Activated T-helper 1 cell treated with anti-CD3 and anti-CD28 coated beads, Interleukin-2, amount 50 U/mL, for 16 hours (primary cell): ENCODE data around the gene RAB33B.
"Not testable (repeated sequence)": the region's sequence is repeated elsewhere in the genome, so short reads cannot be mapped to it uniquely, and the experiment has no call there.

Source experiments
- DNase-seq, 2 donors: peaks; one replicate each; pipeline ENCODE4 v3.0.0-alpha.2; 2020; ENCODE audit warnings: low read depth in 1 of 2, low spot score in 1 of 2

The RAB33B gene

DNA sequence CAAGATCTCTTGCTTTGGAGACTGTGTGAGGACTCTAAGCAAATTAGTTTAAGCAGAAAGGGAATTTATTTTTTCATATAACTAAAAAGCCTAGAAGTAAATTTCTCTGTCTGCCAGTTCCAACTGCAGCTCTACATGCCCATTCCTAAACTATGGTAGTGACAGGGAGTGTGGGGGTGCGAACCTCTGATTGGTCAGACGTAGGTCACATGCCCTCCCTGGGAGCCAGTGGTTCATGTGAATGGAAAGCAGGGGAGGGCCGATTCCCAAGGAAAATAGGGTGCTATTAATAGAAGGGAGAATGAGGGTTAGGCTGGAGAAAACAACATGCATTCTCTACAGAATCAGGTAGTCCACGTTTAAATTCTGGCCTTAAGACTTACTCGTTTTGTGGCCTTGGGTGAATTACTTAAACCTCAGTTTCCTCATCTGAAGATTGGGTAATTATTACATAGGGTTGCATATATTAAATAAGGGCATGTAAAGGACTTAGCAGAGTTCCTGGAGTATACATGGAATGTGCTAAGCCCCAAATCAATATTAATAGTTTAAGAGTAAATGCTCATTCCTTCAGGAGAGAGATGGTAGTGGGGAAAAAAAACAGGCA lies 7.2 kb downstream of the RAB33B start:
- DNase-seq = no peak

GRCh38 chr4:139464512-139464911 lies 10.6 kb downstream of the RAB33B start:
- not testable (repeated sequence) for DNase-seq

- no peak for DNase-seq
These were observed 12.0 kb downstream of the RAB33B start for GRCh38 chr4:139465922-139466321.

- not testable (repeated sequence) for DNase-seq
These were observed 14.8 kb downstream of the RAB33B start for GRCh38 chr4:139468756-139469155.

DNA sequence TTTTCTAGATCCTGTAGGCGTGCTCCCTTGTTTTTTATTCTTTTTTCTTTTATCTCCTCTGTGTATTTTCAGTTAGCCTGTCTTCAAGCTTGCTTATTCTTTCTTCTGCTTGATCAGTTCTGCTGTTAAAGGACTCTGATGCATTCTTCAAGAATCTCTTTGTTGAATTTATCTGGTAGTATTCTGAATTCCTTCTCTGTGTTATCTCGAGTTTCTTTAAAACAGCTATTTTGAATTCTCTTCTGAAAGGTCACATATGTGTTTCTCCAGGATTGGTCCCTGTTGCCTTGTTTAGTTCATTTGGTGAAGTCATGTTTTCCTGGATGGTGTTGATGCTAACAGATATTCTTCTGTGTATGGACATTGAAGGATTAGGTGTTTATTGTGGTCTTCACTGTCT lies 15.3 kb downstream of the RAB33B start:
- no peak for DNase-seq

DNA sequence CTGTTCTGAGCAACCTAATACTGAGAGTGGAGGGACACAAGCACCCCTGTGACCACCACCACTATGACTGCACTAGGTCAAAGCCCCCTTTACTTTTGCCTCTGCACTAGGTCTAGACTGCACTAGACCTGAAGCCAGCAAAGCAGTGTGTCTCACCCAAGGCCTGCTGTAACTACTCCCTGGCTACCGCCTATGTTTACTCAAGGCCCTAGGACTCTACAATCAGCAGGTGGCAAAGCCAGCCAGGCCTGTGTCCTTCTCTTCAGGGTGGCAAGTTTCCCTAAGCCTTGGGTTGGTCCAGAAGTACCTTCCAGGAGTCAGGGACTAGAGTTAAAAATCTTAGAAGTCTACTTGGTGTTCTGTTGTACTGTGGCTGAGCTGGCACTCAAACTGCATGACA lies 15.9 kb downstream of the RAB33B start:
- no peak for DNase-seq

DNA sequence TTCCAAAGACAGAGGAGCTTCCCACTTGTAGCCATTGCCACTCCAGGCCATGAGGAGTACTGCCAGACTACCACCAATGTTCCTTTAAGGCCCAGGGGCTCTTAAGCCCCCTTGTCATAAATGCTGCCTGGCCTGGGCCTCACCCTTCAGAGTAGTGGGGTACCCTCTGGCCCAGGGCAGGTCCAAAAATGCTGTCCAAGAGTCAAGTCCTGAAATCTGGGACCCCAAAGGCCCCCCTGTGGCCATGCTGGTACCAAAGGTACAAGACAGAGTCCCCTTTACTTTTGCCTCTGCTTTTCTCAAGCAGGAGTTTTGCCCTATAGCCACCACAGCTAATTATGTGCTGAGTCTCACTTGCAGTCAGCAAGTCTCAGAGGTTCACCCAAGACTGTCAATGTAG lies 16.4 kb downstream of the RAB33B start:
- no peak for DNase-seq

DNA sequence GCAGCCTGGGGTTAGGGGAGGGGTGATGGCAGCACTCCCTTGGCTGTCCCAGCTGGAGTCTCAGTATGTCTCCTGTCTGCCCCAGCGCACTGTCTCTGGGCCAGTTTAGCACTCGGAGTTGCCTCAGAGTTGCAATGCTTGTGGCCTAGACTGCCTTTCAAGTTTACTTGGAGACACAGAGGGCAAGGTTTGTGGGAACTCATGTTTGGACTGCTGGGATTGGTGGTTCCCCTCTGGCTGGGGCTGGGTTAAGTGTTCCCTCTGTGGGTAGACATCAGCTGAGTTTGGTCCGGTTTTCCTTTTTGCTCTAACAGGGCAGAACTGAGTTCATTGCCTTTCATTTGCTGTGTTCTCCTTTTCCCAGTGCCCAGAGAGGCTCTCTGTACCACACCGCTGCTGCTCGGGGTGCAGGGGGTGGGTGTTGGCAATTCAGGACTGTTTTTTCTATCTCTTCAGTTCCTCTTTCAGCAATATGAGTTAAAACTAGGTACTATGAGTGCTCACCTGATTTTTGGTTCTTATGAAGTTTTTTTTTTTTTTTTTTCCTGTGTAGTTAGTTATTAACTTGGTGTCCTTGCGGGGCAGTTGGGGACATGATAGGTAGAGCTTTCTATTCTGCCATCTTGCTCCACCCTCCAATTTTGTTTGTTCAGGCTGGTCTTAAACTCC lies 17.2 kb downstream of the RAB33B start:
- DNase-seq = no peak

DNA sequence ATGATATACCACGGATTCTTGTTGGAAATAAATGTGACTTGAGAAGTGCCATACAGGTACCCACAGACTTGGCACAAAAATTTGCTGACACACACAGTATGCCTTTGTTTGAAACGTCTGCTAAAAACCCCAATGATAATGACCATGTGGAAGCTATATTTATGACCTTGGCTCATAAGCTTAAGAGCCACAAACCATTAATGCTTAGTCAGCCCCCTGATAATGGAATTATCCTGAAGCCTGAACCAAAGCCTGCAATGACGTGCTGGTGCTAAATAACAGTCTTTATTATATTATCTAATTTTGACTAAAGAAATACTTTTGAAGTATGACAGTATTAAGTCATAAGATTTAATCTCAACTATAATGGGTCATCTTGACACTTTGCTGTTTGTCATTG lies 18.9 kb downstream of the RAB33B start:
- no peak for DNase-seq

GRCh38 chr4:139476363-139476762 lies 22.4 kb downstream of the RAB33B start:
- no peak for DNase-seq

- DNase-seq = no peak
These were observed 27.5 kb downstream of the RAB33B start for GRCh38 chr4:139481465-139481864.

DNA sequence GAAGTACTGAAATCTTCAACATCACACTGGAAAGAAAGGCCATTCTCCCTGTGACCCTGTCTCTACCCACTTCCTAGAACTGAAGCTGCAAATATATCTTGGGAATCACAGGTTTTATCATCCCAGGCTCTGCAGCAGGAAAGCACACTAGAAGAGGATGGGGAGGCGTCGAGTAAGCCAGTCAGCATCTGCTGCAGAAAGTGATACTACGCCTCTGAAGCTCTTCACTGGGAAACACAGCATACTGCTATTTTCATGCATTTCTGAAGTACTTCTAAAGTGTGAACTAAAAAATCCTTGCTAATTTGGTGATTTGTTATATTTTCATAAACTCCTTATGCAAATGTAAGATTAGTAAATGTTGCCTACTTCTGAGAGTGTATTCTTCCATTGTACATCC lies 29.1 kb downstream of the RAB33B start:
- DNase-seq = no peak

DNA sequence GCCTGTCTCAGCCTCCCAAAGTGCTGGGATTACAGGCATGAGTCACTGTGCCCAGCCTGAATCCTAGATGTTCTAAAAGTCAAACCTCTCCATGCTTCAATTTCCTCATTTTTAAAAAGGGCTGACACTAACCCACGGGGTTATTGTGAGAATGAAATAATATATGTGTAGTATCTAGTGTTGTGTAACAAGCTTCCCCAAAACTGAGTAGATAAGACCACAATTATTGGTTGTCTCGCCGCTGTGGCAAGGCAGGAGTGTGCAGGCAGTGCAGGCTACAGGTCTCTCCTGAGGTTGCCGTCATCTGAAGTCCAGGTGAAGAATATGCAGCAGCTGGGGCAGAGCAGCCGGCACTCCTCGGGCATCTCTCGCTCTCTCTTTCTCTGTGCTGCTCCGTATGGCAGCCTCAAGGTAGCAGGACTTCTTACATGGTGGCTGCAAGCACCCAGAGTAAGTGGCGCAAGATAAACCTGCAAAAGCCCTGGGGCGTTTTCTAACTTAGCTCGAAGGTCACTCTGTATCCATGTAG lies 30.9 kb downstream of the RAB33B start:
- no peak for DNase-seq

- DNase-seq = no peak
These were observed 34.5 kb downstream of the RAB33B start for GRCh38 chr4:139488442-139488841.

DNA sequence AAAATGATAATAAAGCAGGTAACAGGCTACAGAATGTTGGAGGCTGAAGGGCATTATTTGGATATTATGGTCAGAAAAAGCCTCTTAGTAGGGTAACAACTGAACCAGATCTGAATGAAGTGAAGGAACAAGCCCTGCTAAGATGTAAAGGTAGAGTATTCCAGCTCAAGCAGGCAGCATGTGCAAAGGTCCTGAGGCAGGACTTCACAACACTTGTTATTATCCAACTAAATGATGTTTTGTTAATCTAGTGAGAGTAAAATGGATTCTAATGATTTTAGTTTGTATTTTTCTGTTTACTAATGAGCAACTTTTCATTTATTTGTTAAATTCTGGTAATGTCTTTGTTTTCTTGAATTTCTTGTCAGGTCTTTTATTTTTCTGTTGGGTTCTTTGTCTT lies 35.7 kb downstream of the RAB33B start:
- DNase-seq = no peak

DNA sequence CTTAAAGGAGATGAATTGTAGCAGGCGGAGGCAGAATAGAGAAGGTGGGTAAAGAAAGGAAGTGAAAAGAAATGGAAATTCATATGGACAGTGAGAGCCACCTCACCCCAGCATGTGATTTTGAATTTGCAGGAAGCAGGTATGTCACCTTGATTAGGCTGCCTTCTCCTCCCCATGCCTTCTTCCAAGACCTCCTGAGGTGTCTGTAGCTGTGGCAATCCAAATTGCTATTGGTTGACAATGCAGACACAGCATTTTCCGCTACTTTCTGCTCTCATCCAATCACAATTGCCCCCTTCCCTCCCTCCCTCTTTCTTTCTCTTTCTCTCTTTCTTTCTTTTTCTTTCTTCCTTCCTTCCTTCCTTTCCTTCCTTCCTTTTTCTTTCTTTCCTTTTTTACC lies 38.5 kb downstream of the RAB33B start:
- no peak for DNase-seq

GRCh38 chr4:139493176-139493575 lies 39.3 kb downstream of the RAB33B start:
- DNase-seq = no peak

- no peak for DNase-seq
These were observed 45.3 kb downstream of the RAB33B start for GRCh38 chr4:139499186-139499585.

- DNase-seq = no peak
These were observed 47.2 kb downstream of the RAB33B start for GRCh38 chr4:139501117-139501516.

GRCh38 chr4:139501527-139501926 lies 47.6 kb downstream of the RAB33B start:
- no peak for DNase-seq

GRCh38 chr4:139501927-139502899 lies 48.3 kb downstream of the RAB33B start:
- DNase-seq = no peak
